OCI-LY1 (cell line): ENCODE data around the gene TTLL5.

Experiments used
- H2AFZ ChIP-seq: fragments of 200-600 bp; sonication (generic), shearing (Covaris generic); 2 replicates; pipeline ENCODE4 v1.6.0; 2014; ENCODE audit warnings: antibody characterized with exemption, mild to moderate bottlenecking, low read length
- H3F3A ChIP-seq: fragments of 200-600 bp; sonication (generic), shearing (Covaris generic); 2 replicates; pipeline ENCODE4 v1.6.0; 2014; ENCODE audit warnings: mild to moderate bottlenecking, antibody characterized with exemption, low read length, moderate library complexity; ENCODE audit not compliant: insufficient read depth
- H3K27ac ChIP-seq: fragments of 200-600 bp; sonication (generic); 2 replicates; pipeline ENCODE4 v1.5.1; 2014; ENCODE audit warnings: low read length, mixed run types, mild to moderate bottlenecking, low read depth; ENCODE audit not compliant: poor library complexity, severe bottlenecking
- H3K27me3 ChIP-seq: fragments of 200-600 bp; sonication (generic); 2 replicates; pipeline ENCODE4 v1.6.0; 2014; ENCODE audit warnings: antibody characterized with exemption, mild to moderate bottlenecking, low read length, moderate library complexity; ENCODE audit not compliant: insufficient read depth
- H3K36me3 ChIP-seq: fragments of 200-600 bp; sonication (generic); 2 replicates; pipeline ENCODE4 v1.6.1; 2014; ENCODE audit warnings: mild to moderate bottlenecking, antibody characterized with exemption, low read length, moderate library complexity, mixed read lengths; ENCODE audit not compliant: insufficient read depth
- H3K4me1 ChIP-seq: fragments of 200-600 bp; sonication (generic); 2 replicates; pipeline ENCODE4 v1.5.1; 2014; ENCODE audit warnings: mild to moderate bottlenecking, low read length, moderate library complexity; ENCODE audit not compliant: insufficient read depth, severe bottlenecking
- H3K4me2 ChIP-seq: fragments of 200-600 bp; sonication (generic), shearing (Covaris generic); 2 replicates; pipeline ENCODE4 v1.6.1; 2014; ENCODE audit warnings: low read length
- H3K4me3 ChIP-seq: fragments of 200-600 bp; sonication (generic); 2 replicates; pipeline ENCODE4 v1.5.1; 2014; ENCODE audit warnings: low read length, low read depth, mild to moderate bottlenecking, mixed read lengths; ENCODE audit not compliant: poor library complexity, severe bottlenecking
- H3K79me2 ChIP-seq: fragments of 200-600 bp; shearing (Covaris generic); 2 replicates; pipeline ENCODE4 v1.6.1; 2016; ENCODE audit warnings: mixed run types, low read length, mixed read lengths; ENCODE audit not compliant: insufficient read depth
- H3K9ac ChIP-seq: fragments of 200-600 bp; sonication (generic), shearing (Covaris generic); 2 replicates; pipeline ENCODE4 v1.6.1; 2014; ENCODE audit warnings: mild to moderate bottlenecking, low read length, mixed read lengths
- H3K9me2 ChIP-seq: fragments of 200-600 bp; sonication (generic), shearing (Covaris generic); 2 replicates; pipeline ENCODE4 v1.6.1; 2014; ENCODE audit warnings: low read depth, mild to moderate bottlenecking, low read length, mixed read lengths
- H3K9me3 ChIP-seq: fragments of 200-600 bp; shearing (Covaris generic); 2 replicates; pipeline ENCODE4 v1.6.1; 2014; ENCODE audit warnings: low read length, mixed read lengths
- H4K20me1 ChIP-seq: fragments of 200-600 bp; sonication (generic), shearing (Covaris generic); 2 replicates; pipeline ENCODE4 v1.6.0; 2016; ENCODE audit warnings: mild to moderate bottlenecking, low read length; ENCODE audit not compliant: insufficient read depth
- EZH2 ChIP-seq: fragments of 200-600 bp; sonication (generic), shearing (Covaris generic); IDR thresholded peaks from 2 replicates; pipeline ENCODE4 v1.8.0; 2017; ENCODE audit warnings: borderline replicate concordance, mixed run types, mild to moderate bottlenecking, antibody characterized with exemption, low read length, moderate library complexity, mixed read lengths
- TF ChIP-seq, protein P1 (sequence below): fragments of 200-600 bp; sonication (generic), shearing (Covaris generic); IDR thresholded peaks from 2 replicates; pipeline ENCODE4 v1.5.1; 2017; ENCODE audit warnings: mild to moderate bottlenecking, antibody characterized with exemption, low read length, moderate library complexity, mixed read lengths

Gene TTLL5

DNA sequence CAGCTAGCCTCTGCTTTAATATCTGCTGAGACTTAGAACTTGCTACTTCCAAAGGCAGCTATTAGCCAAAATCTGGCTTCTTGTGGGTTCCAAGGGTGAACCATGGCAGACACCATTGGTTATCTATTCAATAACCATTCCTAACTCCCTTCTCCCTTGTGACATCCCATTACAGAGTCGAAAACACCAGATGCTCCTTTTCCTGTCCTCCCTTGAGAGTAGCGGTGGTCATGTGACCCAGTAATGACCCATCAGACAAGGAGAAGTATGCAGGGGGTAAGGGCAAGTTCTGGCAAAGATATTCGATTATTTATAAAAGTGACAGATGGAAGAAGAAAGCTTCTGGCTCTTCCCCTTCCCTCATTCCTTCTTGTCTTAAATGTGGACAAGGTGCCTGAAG lies 300.6 kb downstream of the TTLL5 start:
- H3K9ac ChIP-seq = no peak overlapping the region
- no peak overlapping the region for H3K4me2 ChIP-seq
- H3F3A ChIP-seq = no peaks in the 10 kb centered on the region
- no peak for TF ChIP-seq EZH2
- TF ChIP-seq, protein P1, sequence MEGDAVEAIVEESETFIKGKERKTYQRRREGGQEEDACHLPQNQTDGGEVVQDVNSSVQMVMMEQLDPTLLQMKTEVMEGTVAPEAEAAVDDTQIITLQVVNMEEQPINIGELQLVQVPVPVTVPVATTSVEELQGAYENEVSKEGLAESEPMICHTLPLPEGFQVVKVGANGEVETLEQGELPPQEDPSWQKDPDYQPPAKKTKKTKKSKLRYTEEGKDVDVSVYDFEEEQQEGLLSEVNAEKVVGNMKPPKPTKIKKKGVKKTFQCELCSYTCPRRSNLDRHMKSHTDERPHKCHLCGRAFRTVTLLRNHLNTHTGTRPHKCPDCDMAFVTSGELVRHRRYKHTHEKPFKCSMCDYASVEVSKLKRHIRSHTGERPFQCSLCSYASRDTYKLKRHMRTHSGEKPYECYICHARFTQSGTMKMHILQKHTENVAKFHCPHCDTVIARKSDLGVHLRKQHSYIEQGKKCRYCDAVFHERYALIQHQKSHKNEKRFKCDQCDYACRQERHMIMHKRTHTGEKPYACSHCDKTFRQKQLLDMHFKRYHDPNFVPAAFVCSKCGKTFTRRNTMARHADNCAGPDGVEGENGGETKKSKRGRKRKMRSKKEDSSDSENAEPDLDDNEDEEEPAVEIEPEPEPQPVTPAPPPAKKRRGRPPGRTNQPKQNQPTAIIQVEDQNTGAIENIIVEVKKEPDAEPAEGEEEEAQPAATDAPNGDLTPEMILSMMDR = no peak
- H2AFZ ChIP-seq = no peak overlapping the region
- H3K27ac ChIP-seq = no peak overlapping the region
- no peaks in the 10 kb centered on the region for H3K27me3 ChIP-seq
- H4K20me1 ChIP-seq = no peaks in the 10 kb centered on the region
- no peaks in the 10 kb centered on the region for H3K36me3 ChIP-seq
- H3K4me3 ChIP-seq = no peak overlapping the region
- no peaks in the 10 kb centered on the region for H3K79me2 ChIP-seq
- peaks cover 7% of the 10 kb centered on the region for H3K4me1 ChIP-seq
- H3K9me2 ChIP-seq = no peaks in the 10 kb centered on the region
- no peaks in the 10 kb centered on the region for H3K9me3 ChIP-seq

DNA sequence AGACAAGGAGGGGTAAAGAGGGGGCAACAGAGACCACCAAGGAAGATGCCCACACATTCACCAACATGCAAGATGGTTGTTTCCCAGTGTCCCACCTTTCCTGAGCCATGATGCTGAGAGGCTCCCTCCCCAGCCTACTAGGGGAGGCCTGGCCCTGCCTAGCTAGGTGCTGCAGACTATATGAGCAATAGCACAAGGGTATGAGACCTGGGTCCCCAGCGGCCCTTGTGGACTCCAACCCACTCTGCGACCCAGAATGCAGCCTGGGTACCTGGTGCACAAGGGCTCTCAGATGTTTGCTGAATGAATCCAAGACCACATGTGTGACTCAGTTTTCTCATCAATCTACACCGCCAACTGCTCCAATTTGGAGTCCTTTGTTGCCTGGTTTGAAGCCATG lies 306.8 kb downstream of the TTLL5 start:
- Histone ChIP-seq H3K4me1 (no peaks in the 10 kb centered on the region), H3K9me2 (no peaks in the 10 kb centered on the region), H3K9ac (no peak overlapping the region), H3K4me2 (no peak overlapping the region), H3K36me3 (no peaks in the 10 kb centered on the region), H3F3A (no peaks in the 10 kb centered on the region), H3K27me3 (no peaks in the 10 kb centered on the region), H4K20me1 (no peaks in the 10 kb centered on the region), H3K9me3 (no peaks in the 10 kb centered on the region), H3K4me3 (no peak overlapping the region), H2AFZ (no peak overlapping the region), H3K79me2 (no peaks in the 10 kb centered on the region), H3K27ac (no peak overlapping the region)
- TF ChIP-seq, protein P1 = no peak

DNA sequence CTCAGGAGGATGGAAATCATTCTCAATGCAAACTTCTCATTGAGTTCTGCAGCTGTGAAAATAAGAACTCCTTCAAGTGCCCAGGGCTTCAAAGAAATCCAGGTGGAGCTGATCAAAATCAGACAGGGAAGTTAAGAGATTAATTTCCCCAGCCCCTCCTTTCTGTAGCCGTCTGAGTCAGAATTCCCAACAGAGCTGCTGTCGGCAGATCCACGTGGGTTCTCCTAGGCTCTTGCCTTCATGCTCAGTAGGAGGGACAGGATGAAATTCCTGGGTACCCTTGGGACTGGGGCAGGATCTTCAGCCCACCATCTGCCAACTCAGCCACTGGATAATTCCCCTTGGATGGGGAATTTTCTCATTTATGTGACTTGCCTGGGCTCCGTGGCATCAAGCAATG lies 307.4 kb downstream of the TTLL5 start:
- Histone ChIP-seq H4K20me1 (no peaks in the 10 kb centered on the region), H3K9ac (no peak overlapping the region), H3K79me2 (no peaks in the 10 kb centered on the region), H3K9me2 (no peaks in the 10 kb centered on the region), H3K4me1 (no peaks in the 10 kb centered on the region), H3K27ac (no peak overlapping the region), H3F3A (no peaks in the 10 kb centered on the region), H3K4me2 (no peak overlapping the region), H3K27me3 (no peaks in the 10 kb centered on the region), H2AFZ (no peak overlapping the region), H3K9me3 (no peaks in the 10 kb centered on the region), H3K36me3 (no peaks in the 10 kb centered on the region), H3K4me3 (no peak overlapping the region)
- no peak for TF ChIP-seq EZH2
- TF ChIP-seq, protein P1 = no peak
